Heart left ventricle (tissue), 16 donors: ENCODE results near the gene USP1. TPM values are rescaled to one million over a fixed set of nuclear protein-coding genes. Genes with fewer than 3 reads are reported as not detected.

ENCODE experiments used
- ATAC-seq, 4 donors: fragments of 200-7000 bp; cut with Tn5 transposase; one replicate each; pipeline ENCODE4 v1.9.1; 2020 to 2022; ENCODE audit warnings: moderate library complexity in 4 of 4, mild to moderate bottlenecking in 3 of 4, moderate number of reproducible peaks in 1 of 4
- DNase-seq, 5 donors: peaks; one replicate each; pipeline ENCODE4 v3.0.0-alpha.2; 2020
- H3K27ac ChIP-seq, 12 donors: fragments of 200-600 bp; sonication (generic) in 4 of 12; one replicate each; pipeline versions ENCODE4 v1.5.0 to v1.8.0; 2016 to 2022; ENCODE audit warnings: mild to moderate bottlenecking in 2 of 12
- H3K27me3 ChIP-seq, 9 donors: fragments of 200-600 bp; sonication (generic) in 2 of 9; one replicate each; pipeline versions ENCODE4 v1.5.1 to v1.8.0; 2016 to 2022; ENCODE audit warnings: mild to moderate bottlenecking in 3 of 9
- H3K36me3 ChIP-seq, 9 donors: fragments of 200-600 bp; sonication (generic) in 2 of 9; one replicate each; pipeline versions ENCODE4 v1.5.0 to v1.8.0; 2018 to 2022; ENCODE audit warnings: mild to moderate bottlenecking in 2 of 9
- H3K4me1 ChIP-seq, 12 donors: fragments of 200-600 bp; sonication (generic) in 4 of 12; one replicate each; pipeline versions ENCODE4 v1.5.0 to v1.8.0; 2016 to 2022; ENCODE audit warnings: mild to moderate bottlenecking in 3 of 12
- H3K4me3 ChIP-seq, 12 donors: fragments of 200-600 bp; sonication (generic) in 4 of 12; one replicate each; pipeline versions ENCODE4 v1.5.0 to v1.8.0; 2017 to 2022; ENCODE audit warnings: mild to moderate bottlenecking in 9 of 12, moderate library complexity in 4 of 12
- H3K9me3 ChIP-seq, 12 donors: fragments of 200-600 bp; sonication (generic) in 4 of 12; one replicate each; pipeline versions ENCODE4 v1.5.0 to v1.8.0; 2016 to 2022; ENCODE audit warnings: mild to moderate bottlenecking in 1 of 12
- POLR2A ChIP-seq, 2 donors: fragments of 450-650 bp; IDR thresholded peaks; one replicate each; pipeline ENCODE4 v1.6.1; 2017; ENCODE audit warnings: antibody characterized with exemption in 2 of 2, mild to moderate bottlenecking in 2 of 2, moderate library complexity in 2 of 2
- WGBS, 4 donors: extraction: QIAGEN DNeasy Blood & Tissue Kit in 2 of 4; methylation state at CpG; one replicate each; pipeline versions ENCODE4 v1.1.5 to v1.1.7; 2013 to 2018; 5-methylcytosine and 5-hydroxymethylcytosine counted together
- intact Hi-C, 10 donors: fragments of 100-400 bp; cut with DNase I; formaldehyde crosslinking; loops; one replicate each; pipeline versions ENCODE4 v1.11.1 to v1.14.2; 2022
- polyA plus RNA-seq, 2 donors: library from polyadenylated mRNA; stranded (reverse); fragments of 200-250 nt; gene quantifications; one replicate each; pipeline ENCODE4 v1.2.3, GENCODE V29; 2013
- total RNA-seq, 9 donors: library from RNA; depleted of rRNA in 2 of 9; stranded (reverse); fragments of >200 nt in 2 of 9; fragmentation: NEBNext Ultra II Directional in 3 of 9; extraction: Animal tissue kit (Norgen Biotek cat#: 25700) in 3 of 9; gene quantifications; one replicate each; pipeline versions ENCODE4 v1.1.0 to v1.2.4, GENCODE V29; 2016 to 2023
- TF ChIP-seq, protein P1 (sequence below), 12 donors: fragments of 200-600 bp; sonication (generic) in 4 of 12; IDR thresholded peaks; one replicate each; pipeline versions ENCODE4 v1.5.0 to v1.8.0; 2018 to 2022; ENCODE audit warnings: antibody characterized with exemption in 12 of 12, mild to moderate bottlenecking in 5 of 12
- donor health status: ischemic (EF 13 %, LVEDD 7.1; RV severe dilation, severe dysfunction).
- donor health status: healthy with polysubstance abuse.
- donor health status: DM: no; HTN: yes; CAD: no.
- donor health status: DM: no; HTN: no; CAD: no.
- donor health status: ischemic (EF 25% LVEDD 6.9; RV normal size, moderate dysfunction).
- donor health status: ischemic (EF 25% LVEDD 5.7; RV mildly dilated, moderate dysfunction).
- donor health status: healthy.
- donor health status: DM: yes; HTN: yes; CAD: no.
- donor health status: ischemic (EF 35%, LVEDD 5.7; RV mildly dilated, moderate dysfunction).
- donor health status: nonischemic (EF 11% LVEDD 7.7; RV severe dilation, severe dysfunction).
- donor health status: DM: yes; HTN: yes; CAD: no.
- donor health status: PGD.
- donor health status: ischemic (EF 29% LVEDD 5.4; RV normal size, mild dysfunction).
- donor health status: nonischemic (EF 23%, LVEDD 6.1; RV moderate dilation, normal function).

Gene USP1
- total and polyA plus RNA-seq, 11 donors = 4.8 to 17.9 (median 12.7) TPM

DNA sequence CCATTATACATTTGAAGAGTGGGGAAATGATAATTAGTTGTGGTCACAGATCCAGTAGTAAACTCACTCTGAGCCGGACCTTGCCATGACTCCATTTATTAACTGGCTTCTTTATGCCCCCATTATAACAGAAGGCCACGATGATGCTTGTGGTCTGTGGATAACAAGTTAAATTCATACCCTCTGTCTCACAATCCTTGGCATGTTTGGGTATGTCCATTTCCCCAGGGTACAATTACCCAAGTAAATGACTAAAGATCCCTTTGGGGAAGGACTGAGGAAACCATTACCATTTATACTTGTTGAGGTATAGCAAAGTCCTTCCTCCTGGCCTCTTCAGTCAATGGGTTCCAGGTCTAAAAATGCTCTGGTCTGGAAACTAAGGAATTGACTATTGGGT, 7.3 kb upstream of the USP1 start:
- Histone ChIP-seq H3K4me3 (no peak overlapping the region), H3K4me1 (peaks cover 0 to 5% (median 0%) of the 10 kb centered on the region in 12 donors), H3K27me3 (no peaks in the 10 kb centered on the region), H3K27ac (no peak overlapping the region), H3K9me3 (no peaks in the 10 kb centered on the region), H3K36me3 (no peaks in the 10 kb centered on the region)
- WGBS, 4 donors = 88 to 100% (median 96%) methylated on average over 2 of the region's 2 CpGs
- DNase-seq (no peak), ATAC-seq (no peak)
- no peak for TF ChIP-seq POLR2A (IDR thresholded peaks at IDR 0.05)
- TF ChIP-seq, protein P1, sequence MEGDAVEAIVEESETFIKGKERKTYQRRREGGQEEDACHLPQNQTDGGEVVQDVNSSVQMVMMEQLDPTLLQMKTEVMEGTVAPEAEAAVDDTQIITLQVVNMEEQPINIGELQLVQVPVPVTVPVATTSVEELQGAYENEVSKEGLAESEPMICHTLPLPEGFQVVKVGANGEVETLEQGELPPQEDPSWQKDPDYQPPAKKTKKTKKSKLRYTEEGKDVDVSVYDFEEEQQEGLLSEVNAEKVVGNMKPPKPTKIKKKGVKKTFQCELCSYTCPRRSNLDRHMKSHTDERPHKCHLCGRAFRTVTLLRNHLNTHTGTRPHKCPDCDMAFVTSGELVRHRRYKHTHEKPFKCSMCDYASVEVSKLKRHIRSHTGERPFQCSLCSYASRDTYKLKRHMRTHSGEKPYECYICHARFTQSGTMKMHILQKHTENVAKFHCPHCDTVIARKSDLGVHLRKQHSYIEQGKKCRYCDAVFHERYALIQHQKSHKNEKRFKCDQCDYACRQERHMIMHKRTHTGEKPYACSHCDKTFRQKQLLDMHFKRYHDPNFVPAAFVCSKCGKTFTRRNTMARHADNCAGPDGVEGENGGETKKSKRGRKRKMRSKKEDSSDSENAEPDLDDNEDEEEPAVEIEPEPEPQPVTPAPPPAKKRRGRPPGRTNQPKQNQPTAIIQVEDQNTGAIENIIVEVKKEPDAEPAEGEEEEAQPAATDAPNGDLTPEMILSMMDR (IDR thresholded peaks at IDR 0.05) = no peak
- intact Hi-C loops = no loop called here

- 81 to 86% (median 82%) methylated on average over 10 of the region's 10 CpGs for WGBS, 4 donors
- Histone ChIP-seq H3K27ac (no peak overlapping the region), H3K27me3 (no peaks in the 10 kb centered on the region), H3K36me3 (no peaks in the 10 kb centered on the region), H3K4me1 (peaks cover 0 to 24% (median 16%) of the 10 kb centered on the region in 12 donors), H3K4me3 (no peak overlapping the region), H3K9me3 (no peaks in the 10 kb centered on the region)
- no peak for ATAC-seq
- no peak for DNase-seq
- intact Hi-C loops = no loop called here
- TF ChIP-seq POLR2A (IDR thresholded peaks at IDR 0.05) = no peak
- TF ChIP-seq, protein P1 (IDR thresholded peaks at IDR 0.05) = no peak
These were observed 2.8 kb upstream of the USP1 start for GRCh38 chr1:62433861-62434617.

DNA sequence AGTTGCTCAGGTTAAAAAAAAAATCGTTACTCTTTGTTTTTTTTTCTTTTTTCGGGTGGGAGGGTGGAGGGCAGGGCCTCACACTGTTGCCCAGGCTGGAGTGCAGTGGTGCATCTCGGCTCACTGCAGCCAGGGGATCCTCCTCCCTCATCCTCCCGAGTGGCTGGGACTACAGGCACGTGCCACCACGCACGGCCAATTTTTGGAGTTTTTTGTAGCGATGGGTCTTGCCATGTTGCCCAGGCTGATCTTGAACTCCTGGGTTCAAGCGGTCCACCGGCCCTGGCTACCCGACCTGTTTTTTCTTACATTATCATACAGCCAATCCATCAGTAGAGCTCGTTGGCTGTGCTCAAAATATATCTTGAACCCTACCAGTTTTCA, 2.2 kb upstream of the USP1 start:
- no peak for ATAC-seq
- 93 to 96% (median 94%) methylated on average over 12 of the region's 12 CpGs for WGBS, 4 donors

More for the DNA sequence above, 2.2 kb upstream of the USP1 start:
- intact Hi-C loops = no loop called here
- Histone ChIP-seq H3K27ac (no peak overlapping the region), H3K4me3 (no peak overlapping the region), H3K4me1 (peaks cover 0 to 29% (median 19%) of the 10 kb centered on the region in 12 donors), H3K36me3 (no peaks in the 10 kb centered on the region), H3K27me3 (no peaks in the 10 kb centered on the region), H3K9me3 (no peaks in the 10 kb centered on the region)
- DNase-seq = no peak
- TF ChIP-seq POLR2A (IDR thresholded peaks at IDR 0.05) = no peak
- TF ChIP-seq, protein P1 (IDR thresholded peaks at IDR 0.05) = no peak
